Peyer's patch (tissue), 4 donors: Measurements from ENCODE around the gene KLRB1. TPM values are rescaled to one million over a fixed set of nuclear protein-coding genes. Genes with fewer than 3 reads are reported as not detected.
"Not testable (repeated sequence)": the region's sequence is repeated elsewhere in the genome, so short reads cannot be mapped to it uniquely, and the experiment has no call there.

Source experiments
- DNase-seq, 3 donors: peaks; one replicate each; pipeline ENCODE4 v3.0.0-alpha.2; 2017 to 2019
- H3K27ac ChIP-seq, 4 donors: fragments of 200-600 bp; sonication (generic); one replicate each; pipeline ENCODE4 v1.5.1; 2016 to 2019
- H3K27me3 ChIP-seq, 2 donors: fragments of 200-600 bp; sonication (generic); one replicate each; pipeline ENCODE4 v1.5.1; 2019
- H3K36me3 ChIP-seq, 3 donors: fragments of 200-600 bp; sonication (generic); one replicate each; pipeline ENCODE4 v1.5.1; 2016 to 2019
- H3K4me1 ChIP-seq, 4 donors: fragments of 200-600 bp; sonication (generic); one replicate each; pipeline ENCODE4 v1.5.1; 2016 to 2019
- H3K4me3 ChIP-seq, 4 donors: fragments of 200-600 bp; sonication (generic); 1 replicate in 3 of 4; 2 replicates in 1 of 4; pipeline ENCODE4 v1.5.1; 2016 to 2019; ENCODE audit warnings: mild to moderate bottlenecking in 1 of 4
- H3K9me3 ChIP-seq, 4 donors: fragments of 200-600 bp; sonication (generic); one replicate each; pipeline ENCODE4 v1.5.1; 2016 to 2019; ENCODE audit warnings: mild to moderate bottlenecking in 1 of 4
- POLR2A ChIP-seq, 2 donors: fragments of 450-650 bp; IDR thresholded peaks; one replicate each; pipeline ENCODE4 v1.5.1; 2017; ENCODE audit warnings: antibody characterized with exemption in 2 of 2, mild to moderate bottlenecking in 2 of 2, moderate library complexity in 2 of 2
- total RNA-seq, 4 donors: library from RNA; depleted of rRNA; stranded (reverse); fragments of >200 nt; gene quantifications; one replicate each; pipeline ENCODE4 v1.1.0, GENCODE V29; 2016
- TF ChIP-seq, protein P1 (sequence below), 6 experiments: fragments of 450-650 bp in 4 of 6; fragments of 200-600 bp in 2 of 6; sonication (generic) in 1 of 6; IDR thresholded peaks; one replicate each; pipeline ENCODE4 v1.5.1; 2017 to 2019; ENCODE audit warnings: antibody characterized with exemption in 6 of 6, mild to moderate bottlenecking in 3 of 6, moderate library complexity in 1 of 6

The KLRB1 gene
- total RNA-seq, 4 donors from 2014 or later = 1.1 to 6.3 (median 3.9) TPM; not detected in 1

- no peaks in the 10 kb centered on the region for H3K9me3 ChIP-seq
- DNase-seq = no peak
- H3K4me1 ChIP-seq = no peaks in the 10 kb centered on the region
- no peak overlapping the region for H3K27ac ChIP-seq
- H3K27me3 ChIP-seq = no peaks in the 10 kb centered on the region
- TF ChIP-seq, protein P1, sequence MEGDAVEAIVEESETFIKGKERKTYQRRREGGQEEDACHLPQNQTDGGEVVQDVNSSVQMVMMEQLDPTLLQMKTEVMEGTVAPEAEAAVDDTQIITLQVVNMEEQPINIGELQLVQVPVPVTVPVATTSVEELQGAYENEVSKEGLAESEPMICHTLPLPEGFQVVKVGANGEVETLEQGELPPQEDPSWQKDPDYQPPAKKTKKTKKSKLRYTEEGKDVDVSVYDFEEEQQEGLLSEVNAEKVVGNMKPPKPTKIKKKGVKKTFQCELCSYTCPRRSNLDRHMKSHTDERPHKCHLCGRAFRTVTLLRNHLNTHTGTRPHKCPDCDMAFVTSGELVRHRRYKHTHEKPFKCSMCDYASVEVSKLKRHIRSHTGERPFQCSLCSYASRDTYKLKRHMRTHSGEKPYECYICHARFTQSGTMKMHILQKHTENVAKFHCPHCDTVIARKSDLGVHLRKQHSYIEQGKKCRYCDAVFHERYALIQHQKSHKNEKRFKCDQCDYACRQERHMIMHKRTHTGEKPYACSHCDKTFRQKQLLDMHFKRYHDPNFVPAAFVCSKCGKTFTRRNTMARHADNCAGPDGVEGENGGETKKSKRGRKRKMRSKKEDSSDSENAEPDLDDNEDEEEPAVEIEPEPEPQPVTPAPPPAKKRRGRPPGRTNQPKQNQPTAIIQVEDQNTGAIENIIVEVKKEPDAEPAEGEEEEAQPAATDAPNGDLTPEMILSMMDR (IDR thresholded peaks at IDR 0.05) = no peak
- no peak for TF ChIP-seq POLR2A (IDR thresholded peaks at IDR 0.05)
- no peaks in the 10 kb centered on the region for H3K36me3 ChIP-seq
- no peak overlapping the region for H3K4me3 ChIP-seq
These were observed 3.4 kb downstream of the KLRB1 start for GRCh38 chr12:9604287-9604686.

- not testable (repeated sequence) for DNase-seq, H3K27me3 ChIP-seq, H3K9me3 ChIP-seq, H3K4me3 ChIP-seq, H3K36me3 ChIP-seq, H3K4me1 ChIP-seq, H3K27ac ChIP-seq
These were observed 7.3 kb downstream of the KLRB1 start for GRCh38 chr12:9600426-9600825.

DNA sequence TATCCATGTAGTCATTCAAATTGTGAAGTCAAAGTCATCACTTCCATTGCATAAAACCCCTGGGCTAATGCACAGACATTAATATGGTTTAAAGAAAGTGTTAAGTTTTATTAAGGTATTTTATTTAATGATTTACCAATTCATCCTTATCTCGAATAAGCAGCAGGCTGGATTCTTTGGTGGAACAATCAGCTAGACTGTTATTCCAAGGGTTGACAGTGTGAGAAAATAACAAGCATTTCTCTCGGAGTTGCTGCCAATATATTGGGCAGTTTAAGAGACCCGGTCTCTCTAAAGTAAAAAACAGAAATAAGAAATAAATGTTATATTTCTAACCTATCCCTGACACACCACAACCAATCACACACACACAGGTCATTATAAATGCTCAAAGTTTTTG is 9.4 kb downstream of the KLRB1 start:
- no peak for DNase-seq
- H3K27me3 ChIP-seq = no peaks in the 10 kb centered on the region
- H3K4me1 ChIP-seq = no peaks in the 10 kb centered on the region
- no peak for TF ChIP-seq POLR2A (IDR thresholded peaks at IDR 0.05)
- TF ChIP-seq, protein P1 (IDR thresholded peaks at IDR 0.05) = no peak
- no peaks in the 10 kb centered on the region for H3K9me3 ChIP-seq
- no peak overlapping the region for H3K4me3 ChIP-seq
- H3K27ac ChIP-seq = no peak overlapping the region
- no peaks in the 10 kb centered on the region for H3K36me3 ChIP-seq

GRCh38 chr12:9597365-9597764 is 10.4 kb downstream of the KLRB1 start:
- no peaks in the 10 kb centered on the region for H3K4me1 ChIP-seq
- no peak overlapping the region for H3K27ac ChIP-seq
- no peak for TF ChIP-seq POLR2A (IDR thresholded peaks at IDR 0.05)
- TF ChIP-seq, protein P1 (IDR thresholded peaks at IDR 0.05) = no peak
- H3K36me3 ChIP-seq = no peaks in the 10 kb centered on the region
- no peaks in the 10 kb centered on the region for H3K9me3 ChIP-seq
- H3K27me3 ChIP-seq = no peaks in the 10 kb centered on the region
- H3K4me3 ChIP-seq = no peak overlapping the region
- DNase-seq = no peak

GRCh38 chr12:9590441-9590840 is 17.3 kb downstream of the KLRB1 start:
- Histone ChIP-seq H3K4me1 (no peaks in the 10 kb centered on the region), H3K36me3 (no peaks in the 10 kb centered on the region), H3K9me3 (no peaks in the 10 kb centered on the region), H3K4me3 (no peak overlapping the region), H3K27me3 (no peaks in the 10 kb centered on the region), H3K27ac (no peak overlapping the region)
- DNase-seq = no peak
- no peak for TF ChIP-seq POLR2A (IDR thresholded peaks at IDR 0.05)
- TF ChIP-seq, protein P1 (IDR thresholded peaks at IDR 0.05) = no peak

GRCh38 chr12:9588749-9589148 is 19.0 kb downstream of the KLRB1 start:
- no peak for DNase-seq
- H3K9me3 ChIP-seq = no peaks in the 10 kb centered on the region
- H3K4me3 ChIP-seq = no peak overlapping the region
- no peaks in the 10 kb centered on the region for H3K27me3 ChIP-seq
- no peak for TF ChIP-seq POLR2A (IDR thresholded peaks at IDR 0.05)
- TF ChIP-seq, protein P1 (IDR thresholded peaks at IDR 0.05) = no peak
- H3K4me1 ChIP-seq = no peaks in the 10 kb centered on the region
- H3K27ac ChIP-seq = no peak overlapping the region
- H3K36me3 ChIP-seq = no peaks in the 10 kb centered on the region
